AG09319 (cell line): ENCODE measurements around the gene IFT25.
A peak's percentile ranks its signal among the peaks of the same experiment; 100 is the strongest.

Experiments
- DNase-seq: peaks from one replicate; pipeline ENCODE4 v3.0.0-alpha.2; 2010; ENCODE audit warnings: low read depth; ENCODE audit errors: extremely low read depth
- CTCF ChIP-seq: IDR thresholded peaks from 2 replicates; pipeline ENCODE4 v1.5.1; 2011; ENCODE audit warnings: low read depth, mild to moderate bottlenecking, inconsistent platforms, low read length, moderate library complexity

Gene IFT25

GRCh38 chr1:53905509-53905908 is 40.0 kb downstream of the IFT25 start:
- TF ChIP-seq CTCF = no peak
- no peak for DNase-seq

- DNase-seq = no peak
- TF ChIP-seq CTCF = no peak
These were observed 43.0 kb downstream of the IFT25 start for GRCh38 chr1:53902235-53903138.

GRCh38 chr1:53899708-53900107 is 45.8 kb downstream of the IFT25 start:
- TF ChIP-seq CTCF = no peak
- no peak for DNase-seq

- TF ChIP-seq CTCF = no peak
- DNase-seq = peak; percentile 56
These were observed 46.3 kb downstream of the IFT25 start for GRCh38 chr1:53899206-53899628.

- no peak for TF ChIP-seq CTCF
- peak; percentile 89 for DNase-seq
These were observed 48.8 kb downstream of the IFT25 start for GRCh38 chr1:53896635-53897229.

GRCh38 chr1:53895421-53895820 is 50.1 kb downstream of the IFT25 start:
- no peak for TF ChIP-seq CTCF
- DNase-seq = no peak

- no peak for TF ChIP-seq CTCF
These were observed 50.9 kb downstream of the IFT25 start for GRCh38 chr1:53894644-53895043.

More at GRCh38 chr1:53894644-53895043, 50.9 kb downstream of the IFT25 start:
- no peak for DNase-seq
